HG03558 (cell line): ENCODE data around the gene SPG21.

Source experiments
- ATAC-seq: cut with Tn5 transposase; IDR thresholded peaks from one replicate; pipeline ENCODE4 v1.9.1; 2021; ENCODE audit warnings: moderate number of reproducible peaks; ENCODE audit not compliant: unreplicated experiment; ENCODE audit errors: extremely low read depth

SPG21 gene

GRCh38 chr15:64943512-64944225, 46.0 kb downstream of the SPG21 start:
- no peak for ATAC-seq

- no peak for ATAC-seq
These were observed 47.4 kb downstream of the SPG21 start for GRCh38 chr15:64942356-64942755.

GRCh38 chr15:64938192-64938591, 51.5 kb downstream of the SPG21 start:
- ATAC-seq = no peak

- ATAC-seq = no peak
These were observed 55.7 kb downstream of the SPG21 start for GRCh38 chr15:64934023-64934422.

GRCh38 chr15:64931381-64931780, 58.3 kb downstream of the SPG21 start:
- no peak for ATAC-seq

- no peak for ATAC-seq
These were observed 58.8 kb downstream of the SPG21 start for GRCh38 chr15:64930778-64931371.

GRCh38 chr15:64930019-64930652, 59.6 kb downstream of the SPG21 start:
- ATAC-seq = no peak

DNA sequence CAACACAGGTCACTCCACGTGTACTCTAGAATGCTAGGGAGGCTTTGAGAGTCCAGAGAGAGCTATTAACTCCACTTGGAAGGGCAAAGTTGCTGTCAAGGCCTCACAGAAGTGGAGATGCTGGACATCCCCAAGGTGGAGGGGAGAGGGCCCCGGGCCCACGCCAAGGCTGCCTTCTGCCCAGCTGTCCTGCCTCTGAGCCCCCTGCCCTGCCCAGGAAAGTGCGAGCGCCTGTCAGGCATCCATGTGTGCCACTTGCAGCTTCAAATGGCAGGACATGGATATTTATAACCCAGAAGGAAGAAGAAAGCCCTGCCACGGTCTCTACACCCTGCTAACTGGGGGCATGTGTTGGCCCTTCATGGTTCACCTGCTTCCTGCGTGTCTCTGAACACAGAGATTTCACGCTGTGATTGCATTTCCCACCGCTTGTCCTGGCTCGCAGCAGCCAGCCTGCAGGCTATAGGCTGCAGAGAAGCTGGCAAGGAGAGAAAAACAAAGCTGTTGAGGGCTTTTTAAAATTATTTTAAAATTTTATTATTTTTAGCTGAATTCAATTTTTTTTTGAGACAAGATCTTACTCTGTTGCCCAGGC, 61.0 kb downstream of the SPG21 start:
- no peak for ATAC-seq

DNA sequence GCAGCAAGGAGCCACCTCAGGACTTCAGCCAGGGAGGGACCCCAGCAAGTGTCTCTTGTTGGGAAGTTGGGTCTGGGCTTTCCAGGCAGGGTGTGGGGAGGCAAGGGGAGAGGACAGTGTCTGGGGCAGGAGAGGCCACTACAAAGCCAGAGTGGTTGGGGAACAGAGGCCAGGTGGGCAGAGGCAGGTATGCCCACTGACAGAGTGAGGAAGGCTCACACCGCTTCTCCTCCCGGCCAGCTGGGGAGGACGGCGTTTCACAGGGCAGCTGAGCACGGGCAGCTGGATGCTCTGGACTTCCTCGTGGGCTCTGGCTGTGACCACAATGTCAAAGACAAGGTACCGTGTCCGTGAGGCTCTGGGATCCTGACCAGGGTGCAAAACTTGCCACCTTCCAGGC, 63.1 kb downstream of the SPG21 start:
- ATAC-seq = no peak

DNA sequence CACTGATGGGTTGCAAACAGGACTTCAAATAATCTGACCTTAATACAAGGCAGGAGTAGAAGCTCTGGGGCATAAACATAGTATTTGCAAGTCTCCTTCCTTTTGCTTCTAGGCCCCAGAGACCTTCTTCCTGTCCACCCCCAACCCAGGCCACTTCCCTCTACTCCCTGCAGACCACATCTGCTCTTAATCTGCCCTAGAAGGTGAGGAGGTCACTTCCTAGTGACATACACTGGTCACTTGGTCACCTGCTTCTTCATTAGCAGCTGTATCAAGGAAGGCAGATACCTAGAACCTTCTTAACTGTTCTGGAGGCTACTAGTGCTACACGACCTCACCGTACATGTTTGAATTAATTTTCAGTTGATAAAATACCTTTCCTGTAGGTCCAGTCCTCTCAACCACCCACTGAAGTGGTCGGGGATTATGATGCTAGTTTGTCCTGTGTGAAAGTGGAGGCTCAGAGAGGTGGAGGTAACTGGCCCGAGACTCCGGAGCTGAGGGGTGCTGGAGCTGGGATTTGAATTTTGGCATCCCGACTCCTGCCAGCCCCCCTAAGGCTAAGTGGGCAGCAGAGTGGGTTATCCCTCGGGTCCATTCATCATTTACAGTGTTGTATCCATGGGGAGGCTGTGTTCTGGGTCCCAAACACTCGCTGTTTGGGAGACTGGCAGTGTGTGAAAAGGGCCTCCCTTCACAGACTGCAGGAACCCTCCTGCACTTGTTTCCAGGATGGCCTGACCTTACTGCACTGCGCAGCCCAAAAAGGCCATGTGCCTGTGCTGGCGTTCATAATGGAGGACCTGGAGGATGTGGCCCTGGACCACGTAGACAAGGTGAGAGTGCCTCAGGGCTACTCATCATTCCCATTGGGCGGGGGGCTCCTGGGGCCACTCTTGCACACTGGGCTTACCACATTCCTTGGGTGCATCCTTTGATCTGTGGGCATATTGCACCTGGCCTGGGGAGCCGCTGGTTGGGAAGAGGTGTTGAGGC, 64.1 kb downstream of the SPG21 start:
- ATAC-seq = no peak

DNA sequence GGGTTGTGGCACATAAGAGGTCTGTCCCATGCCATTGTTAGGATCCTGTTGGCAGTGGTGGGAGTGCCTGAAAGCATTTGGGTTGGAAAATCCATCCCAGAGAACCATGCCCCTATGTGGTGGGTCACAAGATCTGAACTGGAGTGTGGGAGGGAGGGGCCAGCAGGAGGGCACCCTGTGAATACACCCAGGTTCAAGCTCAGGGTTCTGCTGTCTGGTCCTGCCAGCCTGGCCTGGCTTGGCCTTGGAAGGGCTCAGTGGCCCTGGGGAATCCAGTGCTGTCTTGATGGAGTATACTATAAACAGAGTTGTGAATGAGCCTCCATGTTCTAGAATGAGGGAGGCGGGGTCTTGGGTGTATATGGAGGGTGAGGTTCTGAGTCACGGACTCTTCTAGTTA, 66.2 kb downstream of the SPG21 start:
- ATAC-seq = no peak

- no peak for ATAC-seq
These were observed 68.0 kb downstream of the SPG21 start for GRCh38 chr15:64921711-64922110.

DNA sequence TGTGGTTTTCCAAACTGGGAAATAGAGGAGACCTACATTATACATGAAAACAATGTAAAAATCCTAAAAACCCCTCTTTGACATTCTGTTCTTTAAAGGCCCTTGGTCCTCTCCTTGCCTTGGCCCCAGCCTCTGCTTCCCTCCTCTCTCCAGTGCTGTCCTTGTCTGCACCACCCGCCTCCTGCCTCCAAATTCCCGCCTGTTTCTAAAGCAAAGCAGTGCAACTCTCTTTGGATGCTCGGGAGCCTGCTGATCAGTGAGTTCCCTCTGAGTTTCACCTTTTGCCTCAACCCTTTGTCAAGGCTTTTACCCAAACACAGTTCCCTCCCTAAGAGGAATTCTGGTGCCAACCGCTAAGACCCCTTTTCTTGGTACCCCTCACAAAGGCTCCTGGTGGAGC, 70.0 kb downstream of the SPG21 start:
- no peak for ATAC-seq

DNA sequence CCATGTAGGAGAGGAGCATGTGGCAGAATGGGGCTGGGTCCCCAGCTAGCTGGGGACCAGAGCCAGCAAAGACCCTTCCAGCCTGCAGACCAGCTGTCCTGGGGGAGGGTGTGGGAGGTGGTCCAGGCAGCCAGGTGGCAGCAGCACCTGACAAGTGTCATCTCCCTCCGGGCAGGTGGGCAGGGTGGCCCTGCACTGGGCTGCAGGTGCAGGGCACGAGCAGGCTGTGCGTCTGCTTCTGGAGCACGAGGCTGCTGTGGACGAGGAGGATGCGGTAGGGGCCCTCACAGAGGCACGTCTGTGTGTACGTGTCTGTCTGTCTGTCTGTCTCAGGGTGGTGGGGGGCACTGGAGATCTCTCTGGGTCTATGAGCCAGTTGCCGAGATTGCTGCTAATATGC, 72.5 kb downstream of the SPG21 start:
- ATAC-seq = no peak

- ATAC-seq = no peak
These were observed 73.3 kb downstream of the SPG21 start for GRCh38 chr15:64916365-64916764.

DNA sequence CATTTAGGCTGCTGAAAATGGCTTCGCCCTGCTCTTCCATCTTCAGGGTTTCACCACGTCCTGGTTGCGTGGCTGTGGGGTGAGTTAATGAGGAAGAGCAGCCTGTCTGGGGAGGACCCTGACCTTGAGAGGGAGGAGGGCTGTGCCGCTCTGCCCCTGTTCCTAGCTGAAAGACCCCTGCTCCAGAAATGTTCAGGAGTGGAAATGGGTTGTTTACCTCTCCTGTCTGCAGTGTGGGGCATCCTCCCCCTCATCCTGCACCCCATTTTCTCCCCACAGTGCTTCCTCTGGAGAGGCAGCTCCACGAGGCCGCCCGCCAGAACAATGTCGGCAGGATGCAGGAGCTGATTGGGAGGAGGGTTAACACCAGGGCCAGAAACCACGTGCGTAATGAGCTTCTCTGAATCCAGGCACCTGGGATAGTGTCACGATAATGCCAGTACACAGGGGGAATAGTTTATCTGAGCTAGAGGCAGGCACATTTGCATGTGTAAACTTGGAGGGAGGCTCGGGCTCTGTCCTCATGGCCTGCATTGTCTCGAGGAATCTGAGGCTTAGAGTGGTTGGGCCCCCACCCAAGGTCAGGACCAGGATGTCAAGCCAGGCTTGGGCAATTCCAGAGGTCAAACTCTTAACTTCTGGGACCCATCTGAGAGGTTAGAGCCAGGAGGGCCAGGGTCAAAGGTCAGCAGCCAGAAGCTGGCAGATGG, 74.0 kb downstream of the SPG21 start:
- no peak for ATAC-seq
